A549 treated with AZD9567 at 1 μM for 4 hours (cell line): ENCODE measurements around the gene CCDC172. TPM values are rescaled to one million over a fixed set of nuclear protein-coding genes. Genes with fewer than 3 reads are reported as not detected.

Experiments
- total RNA-seq: library from RNA; stranded (reverse); fragments of 200-300 nt; extraction: Qiagen RNA extraction; gene quantifications from 5 replicates; pipeline ENCODE4 v1.2.3, GENCODE V29; 2022; ENCODE audit not compliant: insufficient read depth

The CCDC172 gene, protein sequence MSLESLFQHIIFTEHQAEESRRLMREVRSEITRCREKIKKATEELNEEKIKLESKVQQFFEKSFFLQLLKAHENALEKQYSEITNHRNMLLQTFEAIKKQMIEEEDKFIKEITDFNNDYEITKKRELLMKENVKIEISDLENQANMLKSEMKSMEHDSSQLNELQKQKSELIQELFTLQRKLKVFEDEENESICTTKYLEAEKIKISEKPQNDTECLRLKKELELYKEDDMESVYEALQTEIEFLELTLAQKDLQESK
- total RNA-seq = not detected in 5 replicates

GRCh38 chr10:116324227-116324950 lies at the start of gene CCDC172:
CCDC172 (plus strand) TSS chr10:116324448; CDS start chr10:116325012, 564 bp downstream.

GRCh38 chr10:116427671-116428070 lies 103.4 kb downstream of the CCDC172 start, which contains the start of gene PNLIPRP3:
PNLIPRP3 (plus strand) TSS chr10:116427847; CDS start chr10:116428013, 166 bp downstream.

Other genes with a start within 250 kb of the CCDC172 start
- gene GFRA1, start 51.2 kb upstream of the CCDC172 start, total RNA-seq = 9.3 to 13.9 TPM (median 9.4 TPM) in 5 replicates
- gene PNLIPRP3, start 103.4 kb downstream of the CCDC172 start, total RNA-seq = 0.05 TPM in 1 of 5 replicates, not detected in the others
- not detected in 5 replicates for gene PNLIP, start 221.5 kb downstream of the CCDC172 start, total RNA-seq